ENCODE measurements around the gene CBLN4. TPM values are rescaled to one million over a fixed set of nuclear protein-coding genes. Genes with fewer than 3 reads are reported as not detected.

Gene CBLN4
- not detected in 2 replicates for total RNA-seq
- polyA plus RNA-seq (2012), result not detected

GRCh38 chr20:56005389-56005715, at the start of gene CBLN4:
Gene CBLN4 (minus strand): TSS chr20:56005519. CDS start chr20:56004171, 1,348 bp downstream.
- DNase-seq (ENCODE audit: low read depth), result no peak

- no peak for DNase-seq (ENCODE audit: low read depth)
These were observed 37.9 kb upstream of the CBLN4 start for GRCh38 chr20:56043227-56043626.

GRCh38 chr20:56032251-56032650, 26.9 kb upstream of the CBLN4 start:
- peak; percentile 3 for DNase-seq (ENCODE audit: low read depth)

- no peak for DNase-seq (ENCODE audit: low read depth)
These were observed 13.4 kb upstream of the CBLN4 start for GRCh38 chr20:56018716-56019115.

- no peak for DNase-seq (ENCODE audit: low read depth)
These were observed 12.9 kb upstream of the CBLN4 start for GRCh38 chr20:56018194-56018593.

GRCh38 chr20:56017560-56017959, 12.2 kb upstream of the CBLN4 start:
- DNase-seq (ENCODE audit: low read depth), result no peak

GRCh38 chr20:56014998-56015397, 9.7 kb upstream of the CBLN4 start:
- no peak for DNase-seq (ENCODE audit: low read depth)

- DNase-seq (ENCODE audit: low read depth), result no peak
These were observed 8.8 kb upstream of the CBLN4 start for GRCh38 chr20:56014151-56014550.

- DNase-seq (ENCODE audit: low read depth), result no peak
These were observed 519 bp downstream of the CBLN4 start for GRCh38 chr20:56004611-56005388.

- DNase-seq (ENCODE audit: low read depth), result no peak
These were observed 1.3 kb downstream of the CBLN4 start for GRCh38 chr20:56004007-56004406.

- no peak for DNase-seq (ENCODE audit: low read depth)
These were observed 2.2 kb downstream of the CBLN4 start for GRCh38 chr20:56002908-56003800.

- DNase-seq (ENCODE audit: low read depth), result no peak
These were observed 3.4 kb downstream of the CBLN4 start for GRCh38 chr20:56001890-56002289.

- no peak for DNase-seq (ENCODE audit: low read depth)
These were observed 4.1 kb downstream of the CBLN4 start for GRCh38 chr20:56001106-56001785.

- no peak for DNase-seq (ENCODE audit: low read depth)
These were observed 26.8 kb downstream of the CBLN4 start for GRCh38 chr20:55978550-55978949.

- DNase-seq (ENCODE audit: low read depth), result no peak
These were observed 27.4 kb downstream of the CBLN4 start for GRCh38 chr20:55977690-55978459.

- no peak for DNase-seq (ENCODE audit: low read depth)
These were observed 30.7 kb downstream of the CBLN4 start for GRCh38 chr20:55974491-55975202.

GRCh38 chr20:55964790-55965189, 40.5 kb downstream of the CBLN4 start:
- no peak for DNase-seq (ENCODE audit: low read depth)

GRCh38 chr20:55961376-55962330, 43.7 kb downstream of the CBLN4 start:
- DNase-seq (ENCODE audit: low read depth), result no peak

- DNase-seq (ENCODE audit: low read depth), result no peak
These were observed 52.1 kb downstream of the CBLN4 start for GRCh38 chr20:55953201-55953600.

Data from myocyte (in vitro differentiated cells).